Measurements from ENCODE around the gene KRT84.

DNA sequence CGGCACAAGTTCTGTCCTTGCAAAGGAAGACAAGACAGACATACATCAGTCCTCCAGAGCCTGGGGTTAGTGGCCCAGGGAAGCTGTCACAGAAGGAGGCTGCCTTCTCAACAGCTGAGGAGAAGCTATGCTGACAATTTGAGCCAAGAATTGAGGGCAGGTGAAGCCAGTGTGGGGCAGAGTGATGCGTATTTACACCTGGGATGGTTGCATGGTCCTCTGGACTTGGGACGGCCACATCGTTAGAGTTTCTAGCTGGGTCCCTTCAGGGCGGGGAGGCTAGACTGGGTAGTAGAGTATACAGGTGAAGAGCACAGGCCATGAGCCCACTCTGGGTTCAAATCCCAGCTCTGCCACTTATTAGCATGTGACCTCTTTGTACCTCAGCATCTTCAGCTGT lies 34.7 kb downstream of the KRT84 start:
- TF ChIP-seq RAD21 (conservative IDR thresholded peaks at IDR 0.05) (no peak), CTCF (IDR thresholded peaks at IDR 0.05; ENCODE audit: poor library complexity, severe bottlenecking) (no peak), POLR2AphosphoS5 (IDR thresholded peaks at IDR 0.05) (no peak), TAF1 (IDR thresholded peaks at IDR 0.05; ENCODE audit: low read depth) (no peak), MXI1 (conservative IDR thresholded peaks at IDR 0.05; ENCODE audit: poor library complexity, severe bottlenecking) (no peak), EP300 (conservative IDR thresholded peaks at IDR 0.05; ENCODE audit: poor library complexity, severe bottlenecking) (no peak), EZH2 (IDR thresholded peaks at IDR 0.05; ENCODE audit: borderline replicate concordance, insufficient read depth, low read length, poor library complexity, severe bottlenecking) (no peak), SMC3 (conservative IDR thresholded peaks at IDR 0.05; ENCODE audit: poor library complexity) (no peak)
- TF ChIP-seq, protein P1, sequence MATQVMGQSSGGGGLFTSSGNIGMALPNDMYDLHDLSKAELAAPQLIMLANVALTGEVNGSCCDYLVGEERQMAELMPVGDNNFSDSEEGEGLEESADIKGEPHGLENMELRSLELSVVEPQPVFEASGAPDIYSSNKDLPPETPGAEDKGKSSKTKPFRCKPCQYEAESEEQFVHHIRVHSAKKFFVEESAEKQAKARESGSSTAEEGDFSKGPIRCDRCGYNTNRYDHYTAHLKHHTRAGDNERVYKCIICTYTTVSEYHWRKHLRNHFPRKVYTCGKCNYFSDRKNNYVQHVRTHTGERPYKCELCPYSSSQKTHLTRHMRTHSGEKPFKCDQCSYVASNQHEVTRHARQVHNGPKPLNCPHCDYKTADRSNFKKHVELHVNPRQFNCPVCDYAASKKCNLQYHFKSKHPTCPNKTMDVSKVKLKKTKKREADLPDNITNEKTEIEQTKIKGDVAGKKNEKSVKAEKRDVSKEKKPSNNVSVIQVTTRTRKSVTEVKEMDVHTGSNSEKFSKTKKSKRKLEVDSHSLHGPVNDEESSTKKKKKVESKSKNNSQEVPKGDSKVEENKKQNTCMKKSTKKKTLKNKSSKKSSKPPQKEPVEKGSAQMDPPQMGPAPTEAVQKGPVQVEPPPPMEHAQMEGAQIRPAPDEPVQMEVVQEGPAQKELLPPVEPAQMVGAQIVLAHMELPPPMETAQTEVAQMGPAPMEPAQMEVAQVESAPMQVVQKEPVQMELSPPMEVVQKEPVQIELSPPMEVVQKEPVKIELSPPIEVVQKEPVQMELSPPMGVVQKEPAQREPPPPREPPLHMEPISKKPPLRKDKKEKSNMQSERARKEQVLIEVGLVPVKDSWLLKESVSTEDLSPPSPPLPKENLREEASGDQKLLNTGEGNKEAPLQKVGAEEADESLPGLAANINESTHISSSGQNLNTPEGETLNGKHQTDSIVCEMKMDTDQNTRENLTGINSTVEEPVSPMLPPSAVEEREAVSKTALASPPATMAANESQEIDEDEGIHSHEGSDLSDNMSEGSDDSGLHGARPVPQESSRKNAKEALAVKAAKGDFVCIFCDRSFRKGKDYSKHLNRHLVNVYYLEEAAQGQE (IDR thresholded peaks at IDR 0.05; ENCODE audit: borderline replicate concordance), result no peak
